ENCODE data around the gene CA11. TPM values are rescaled to one million over a fixed set of nuclear protein-coding genes. Genes with fewer than 3 reads are reported as not detected.
"Not testable (repeated sequence)": the region's sequence is repeated elsewhere in the genome, so short reads cannot be mapped to it uniquely, and the experiment has no call there.

CA11 gene
- total RNA-seq, 1 experiment from 2014 or later: 10.5 TPM

DNA sequence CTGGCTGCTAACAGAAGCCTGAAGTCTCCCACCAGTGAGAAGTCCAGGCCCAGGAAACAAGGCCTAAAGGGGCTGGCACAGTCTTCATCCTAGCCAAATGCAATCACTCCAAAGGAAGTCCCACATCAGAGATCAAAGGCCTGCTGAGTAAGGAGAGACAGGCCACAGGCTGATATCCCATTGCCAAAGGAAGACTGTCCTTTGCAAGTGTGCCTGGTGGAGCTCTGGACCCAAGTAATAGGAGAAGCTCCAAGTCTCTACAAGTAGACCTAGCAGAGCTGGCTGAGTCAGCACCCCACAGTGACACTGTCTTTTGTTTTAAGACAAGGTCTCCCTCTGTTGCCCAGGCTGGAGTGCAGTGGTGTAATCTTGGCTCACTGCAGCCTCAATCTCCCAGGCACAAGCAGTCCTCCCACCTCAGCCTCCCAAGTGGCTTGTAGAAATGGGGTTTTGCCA is 13.3 kb downstream of the CA11 start:
- TF ChIP-seq, protein P1, sequence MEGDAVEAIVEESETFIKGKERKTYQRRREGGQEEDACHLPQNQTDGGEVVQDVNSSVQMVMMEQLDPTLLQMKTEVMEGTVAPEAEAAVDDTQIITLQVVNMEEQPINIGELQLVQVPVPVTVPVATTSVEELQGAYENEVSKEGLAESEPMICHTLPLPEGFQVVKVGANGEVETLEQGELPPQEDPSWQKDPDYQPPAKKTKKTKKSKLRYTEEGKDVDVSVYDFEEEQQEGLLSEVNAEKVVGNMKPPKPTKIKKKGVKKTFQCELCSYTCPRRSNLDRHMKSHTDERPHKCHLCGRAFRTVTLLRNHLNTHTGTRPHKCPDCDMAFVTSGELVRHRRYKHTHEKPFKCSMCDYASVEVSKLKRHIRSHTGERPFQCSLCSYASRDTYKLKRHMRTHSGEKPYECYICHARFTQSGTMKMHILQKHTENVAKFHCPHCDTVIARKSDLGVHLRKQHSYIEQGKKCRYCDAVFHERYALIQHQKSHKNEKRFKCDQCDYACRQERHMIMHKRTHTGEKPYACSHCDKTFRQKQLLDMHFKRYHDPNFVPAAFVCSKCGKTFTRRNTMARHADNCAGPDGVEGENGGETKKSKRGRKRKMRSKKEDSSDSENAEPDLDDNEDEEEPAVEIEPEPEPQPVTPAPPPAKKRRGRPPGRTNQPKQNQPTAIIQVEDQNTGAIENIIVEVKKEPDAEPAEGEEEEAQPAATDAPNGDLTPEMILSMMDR (IDR thresholded peaks at IDR 0.05; ENCODE audit: insufficient read depth in 1 of 2, low read depth in 1 of 2, low read length in 1 of 2, severe bottlenecking in 1 of 2, unreplicated experiment in 1 of 2): no peak
- Mint-ChIP-seq H3K4me1 (ENCODE audit: low read depth, unreplicated experiment) (peaks cover 29% of the 10 kb centered on the region), H3K27ac (ENCODE audit: unreplicated experiment) (peak overlapping the region; percentile 93), H3K27me3 (ENCODE audit: insufficient read depth, unreplicated experiment) (no peaks in the 10 kb centered on the region), H3K9me3 (ENCODE audit: unreplicated experiment) (no peaks in the 10 kb centered on the region), H3K4me3 (ENCODE audit: unreplicated experiment) (peak overlapping the region; percentile 80), H3K36me3 (ENCODE audit: insufficient read depth, unreplicated experiment) (peaks cover 83% of the 10 kb centered on the region)
- no TSS peak for BruUV-seq (replicated peaks)
- peaks cover 48% of the 10 kb centered on the region for H3K4me1 ChIP-seq
- H3K36me3 ChIP-seq (ENCODE audit: control insufficient read depth, insufficient read depth, low read length): 0 out of 2 replicates have a peak, but pooled peaks cover 1% of the 10 kb centered on the region
- intact Hi-C loops (cut with micrococcal nuclease; ENCODE audit: unreplicated experiment): loop anchor here (1.0 kb wide), 2 partner anchors 8 to 78 kb away; no protein-coding TSS in a partner anchor
- H3K9me3 ChIP-seq: no peaks in the 10 kb centered on the region
- no peak overlapping the region for H3K4me3 ChIP-seq (ENCODE audit: low read depth, low read length)
- ChIA-PET CTCF (interaction anchor here (0.7 kb wide), 1 partner anchor 73 kb away, joined by 3 read pairs; no protein-coding TSS in a partner anchor), POLR2A (interaction anchor here (2.5 to 2.6 kb wide), 2 partner anchors 9 to 15 kb away, joined by 21 to 37 read pairs; partner anchors contain the start of genes RPL18 and SPHK2)
- peak in 1 of 2 experiments; percentile 48 for DNase-seq
- H3K27me3 ChIP-seq (replicated peaks; ENCODE audit: control insufficient read depth, insufficient read depth, low read length): no peaks in the 10 kb centered on the region

DNA sequence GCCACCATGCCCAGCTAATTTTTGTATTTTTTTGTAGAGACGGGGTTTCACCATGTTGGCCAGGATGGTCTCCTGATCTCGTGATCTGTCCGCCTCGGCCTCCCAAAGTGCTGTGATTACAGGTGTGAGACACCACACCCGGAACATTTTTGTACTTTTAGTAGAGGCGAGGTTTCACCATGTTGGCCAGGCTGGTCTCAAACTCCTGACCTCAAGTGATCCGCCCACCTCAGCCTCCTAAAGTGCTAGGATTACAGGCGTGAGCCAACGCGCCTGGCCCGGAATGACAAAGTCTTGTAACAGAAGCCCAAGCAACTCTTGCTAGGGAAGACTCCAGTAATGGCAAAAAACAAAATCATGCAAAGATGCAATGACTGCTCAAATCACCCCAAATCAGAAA is 13.7 kb downstream of the CA11 start:
- BruUV-seq (replicated peaks); H3K9me3 Mint-ChIP-seq (ENCODE audit: unreplicated experiment); H3K9me3 ChIP-seq; H3K27me3 ChIP-seq (replicated peaks; ENCODE audit: control insufficient read depth, insufficient read depth, low read length); H3K4me3 ChIP-seq (ENCODE audit: low read depth, low read length); intact Hi-C loops (cut with micrococcal nuclease; ENCODE audit: unreplicated experiment); DNase-seq; H3K36me3 ChIP-seq (ENCODE audit: control insufficient read depth, insufficient read depth, low read length); H3K27me3 Mint-ChIP-seq (ENCODE audit: insufficient read depth, unreplicated experiment); CTCF ChIA-PET: not testable (repeated sequence)
- H3K4me1 ChIP-seq: peaks cover 53% of the 10 kb centered on the region
- Mint-ChIP-seq H3K36me3 (ENCODE audit: insufficient read depth, unreplicated experiment) (peaks cover 83% of the 10 kb centered on the region), H3K4me1 (ENCODE audit: low read depth, unreplicated experiment) (peaks cover 33% of the 10 kb centered on the region), H3K4me3 (ENCODE audit: unreplicated experiment) (peak overlapping the region; percentile 50), H3K27ac (ENCODE audit: unreplicated experiment) (peak overlapping the region; percentile 93)
- POLR2A ChIA-PET: interaction anchor here (0.5 to 2.5 kb wide), 3 partner anchors 8 to 708 kb away, joined by 3 to 21 read pairs (median 6); partner anchors contain the start of genes RPL18 and SPHK2

DNA sequence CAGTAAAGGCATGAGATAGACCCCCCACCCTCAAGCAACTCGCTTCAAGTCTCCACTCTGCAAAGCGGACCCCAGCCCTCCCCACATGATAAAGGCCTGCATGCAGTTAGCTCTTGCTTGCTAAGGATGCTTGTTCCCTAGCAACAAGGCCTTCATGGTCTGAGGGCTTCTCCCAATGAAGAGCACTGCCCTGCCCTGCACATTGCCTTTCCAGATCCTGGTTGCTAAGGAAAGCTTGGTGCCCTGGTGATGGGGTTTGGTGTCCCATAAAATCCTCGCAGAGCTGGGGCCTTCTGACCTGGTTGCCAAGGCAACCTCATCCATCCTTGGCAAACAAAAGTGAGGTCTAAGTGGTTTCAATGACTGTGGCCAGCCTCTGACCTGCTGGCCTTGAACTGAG is 14.8 kb downstream of the CA11 start:
- intact Hi-C loops (cut with micrococcal nuclease; ENCODE audit: unreplicated experiment): no loop called here
- BruUV-seq (replicated peaks): no TSS peak
- no peak overlapping the region for H3K4me3 ChIP-seq (ENCODE audit: low read depth, low read length)

More for the DNA sequence above, 14.8 kb downstream of the CA11 start:
- peak in 1 of 2 experiments; percentile 43 for DNase-seq
- H3K9me3 ChIP-seq: no peaks in the 10 kb centered on the region
- CTCF ChIA-PET: no interaction called here
- Mint-ChIP-seq H3K27ac (ENCODE audit: unreplicated experiment) (peak overlapping the region; percentile 93), H3K4me3 (ENCODE audit: unreplicated experiment) (peak overlapping the region; percentile 38), H3K36me3 (ENCODE audit: insufficient read depth, unreplicated experiment) (peaks cover 87% of the 10 kb centered on the region), H3K9me3 (ENCODE audit: unreplicated experiment) (no peaks in the 10 kb centered on the region), H3K4me1 (ENCODE audit: low read depth, unreplicated experiment) (peaks cover 35% of the 10 kb centered on the region), H3K27me3 (ENCODE audit: insufficient read depth, unreplicated experiment) (no peaks in the 10 kb centered on the region)
- no peaks in the 10 kb centered on the region for H3K27me3 ChIP-seq (replicated peaks; ENCODE audit: control insufficient read depth, insufficient read depth, low read length)
- TF ChIP-seq, protein P1 (IDR thresholded peaks at IDR 0.05; ENCODE audit: insufficient read depth in 1 of 2, low read depth in 1 of 2, low read length in 1 of 2, severe bottlenecking in 1 of 2, unreplicated experiment in 1 of 2): no peak
- POLR2A ChIA-PET: interaction anchor here (0.5 to 1.1 kb wide), 3 partner anchors 12 to 138 kb away, joined by 3 to 4 read pairs (median 3); partner anchors contain the start of genes RPL18 and SPHK2
- H3K36me3 ChIP-seq (ENCODE audit: control insufficient read depth, insufficient read depth, low read length): 0 out of 2 replicates have a peak, but pooled peaks cover 1% of the 10 kb centered on the region
- H3K4me1 ChIP-seq: peaks cover 62% of the 10 kb centered on the region
